ENCODE results near the gene TMC8.

GRCh38 chr17:78134899-78135385 lies 4.4 kb downstream of the TMC8 start:
- TF ChIP-seq, protein P1, sequence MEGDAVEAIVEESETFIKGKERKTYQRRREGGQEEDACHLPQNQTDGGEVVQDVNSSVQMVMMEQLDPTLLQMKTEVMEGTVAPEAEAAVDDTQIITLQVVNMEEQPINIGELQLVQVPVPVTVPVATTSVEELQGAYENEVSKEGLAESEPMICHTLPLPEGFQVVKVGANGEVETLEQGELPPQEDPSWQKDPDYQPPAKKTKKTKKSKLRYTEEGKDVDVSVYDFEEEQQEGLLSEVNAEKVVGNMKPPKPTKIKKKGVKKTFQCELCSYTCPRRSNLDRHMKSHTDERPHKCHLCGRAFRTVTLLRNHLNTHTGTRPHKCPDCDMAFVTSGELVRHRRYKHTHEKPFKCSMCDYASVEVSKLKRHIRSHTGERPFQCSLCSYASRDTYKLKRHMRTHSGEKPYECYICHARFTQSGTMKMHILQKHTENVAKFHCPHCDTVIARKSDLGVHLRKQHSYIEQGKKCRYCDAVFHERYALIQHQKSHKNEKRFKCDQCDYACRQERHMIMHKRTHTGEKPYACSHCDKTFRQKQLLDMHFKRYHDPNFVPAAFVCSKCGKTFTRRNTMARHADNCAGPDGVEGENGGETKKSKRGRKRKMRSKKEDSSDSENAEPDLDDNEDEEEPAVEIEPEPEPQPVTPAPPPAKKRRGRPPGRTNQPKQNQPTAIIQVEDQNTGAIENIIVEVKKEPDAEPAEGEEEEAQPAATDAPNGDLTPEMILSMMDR (IDR thresholded peaks at IDR 0.05) = no peak
- TF ChIP-seq POLR2A (IDR thresholded peaks at IDR 0.05) = no peak
